ENCODE results near the gene BHLHE23.

The BHLHE23 gene

DNA sequence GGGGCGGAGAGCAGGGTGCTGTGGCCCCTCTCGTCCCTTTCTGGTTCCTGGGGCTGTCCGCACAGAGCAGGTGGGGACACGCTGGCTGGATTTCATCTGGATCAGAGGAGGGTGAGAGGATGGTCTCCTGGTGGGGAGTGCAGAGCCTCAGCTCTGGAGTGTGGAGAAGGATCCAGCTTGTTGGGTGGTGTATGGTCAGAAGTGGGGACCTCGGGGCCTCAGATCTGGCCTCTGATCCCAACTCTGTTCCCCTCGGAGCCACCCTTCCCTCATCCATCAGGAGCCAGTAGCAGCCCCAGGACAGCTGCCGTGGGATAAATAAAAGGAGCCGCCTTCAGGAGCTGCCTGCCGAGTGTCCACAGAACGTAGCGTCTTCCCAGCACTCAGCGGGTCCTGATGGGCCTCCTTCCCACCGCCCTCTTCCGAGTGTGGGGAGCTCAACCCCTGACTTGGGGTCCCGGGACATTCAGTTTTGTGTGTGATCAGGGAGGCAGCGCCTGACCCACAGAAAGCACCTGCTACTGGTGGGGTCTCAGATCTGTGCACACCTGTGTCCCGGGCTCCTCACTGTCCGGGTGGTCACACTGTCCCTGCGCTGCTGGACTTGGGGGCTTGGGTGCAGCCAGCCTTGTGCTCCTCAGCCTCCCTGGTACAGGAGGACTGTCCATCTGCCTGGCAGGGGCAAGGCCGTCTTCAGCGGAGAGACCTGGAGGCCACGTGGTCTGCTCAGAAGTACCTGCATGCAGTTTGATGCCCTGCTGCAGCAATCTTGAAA is 25.4 kb upstream of the BHLHE23 start:
- in situ Hi-C loops (cut with MboI; ENCODE audit: low pct_unique_long_range_greater_than_20kb, low sequenced_read_pairs, unreplicated experiment) = no loop called here
- DNase-seq (ENCODE audit: low spot score) = no peak
- TF ChIP-seq, protein P1, sequence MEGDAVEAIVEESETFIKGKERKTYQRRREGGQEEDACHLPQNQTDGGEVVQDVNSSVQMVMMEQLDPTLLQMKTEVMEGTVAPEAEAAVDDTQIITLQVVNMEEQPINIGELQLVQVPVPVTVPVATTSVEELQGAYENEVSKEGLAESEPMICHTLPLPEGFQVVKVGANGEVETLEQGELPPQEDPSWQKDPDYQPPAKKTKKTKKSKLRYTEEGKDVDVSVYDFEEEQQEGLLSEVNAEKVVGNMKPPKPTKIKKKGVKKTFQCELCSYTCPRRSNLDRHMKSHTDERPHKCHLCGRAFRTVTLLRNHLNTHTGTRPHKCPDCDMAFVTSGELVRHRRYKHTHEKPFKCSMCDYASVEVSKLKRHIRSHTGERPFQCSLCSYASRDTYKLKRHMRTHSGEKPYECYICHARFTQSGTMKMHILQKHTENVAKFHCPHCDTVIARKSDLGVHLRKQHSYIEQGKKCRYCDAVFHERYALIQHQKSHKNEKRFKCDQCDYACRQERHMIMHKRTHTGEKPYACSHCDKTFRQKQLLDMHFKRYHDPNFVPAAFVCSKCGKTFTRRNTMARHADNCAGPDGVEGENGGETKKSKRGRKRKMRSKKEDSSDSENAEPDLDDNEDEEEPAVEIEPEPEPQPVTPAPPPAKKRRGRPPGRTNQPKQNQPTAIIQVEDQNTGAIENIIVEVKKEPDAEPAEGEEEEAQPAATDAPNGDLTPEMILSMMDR (IDR thresholded peaks at IDR 0.05; ENCODE audit: extremely low read depth, insufficient read depth, missing control alignments) = no peak

DNA sequence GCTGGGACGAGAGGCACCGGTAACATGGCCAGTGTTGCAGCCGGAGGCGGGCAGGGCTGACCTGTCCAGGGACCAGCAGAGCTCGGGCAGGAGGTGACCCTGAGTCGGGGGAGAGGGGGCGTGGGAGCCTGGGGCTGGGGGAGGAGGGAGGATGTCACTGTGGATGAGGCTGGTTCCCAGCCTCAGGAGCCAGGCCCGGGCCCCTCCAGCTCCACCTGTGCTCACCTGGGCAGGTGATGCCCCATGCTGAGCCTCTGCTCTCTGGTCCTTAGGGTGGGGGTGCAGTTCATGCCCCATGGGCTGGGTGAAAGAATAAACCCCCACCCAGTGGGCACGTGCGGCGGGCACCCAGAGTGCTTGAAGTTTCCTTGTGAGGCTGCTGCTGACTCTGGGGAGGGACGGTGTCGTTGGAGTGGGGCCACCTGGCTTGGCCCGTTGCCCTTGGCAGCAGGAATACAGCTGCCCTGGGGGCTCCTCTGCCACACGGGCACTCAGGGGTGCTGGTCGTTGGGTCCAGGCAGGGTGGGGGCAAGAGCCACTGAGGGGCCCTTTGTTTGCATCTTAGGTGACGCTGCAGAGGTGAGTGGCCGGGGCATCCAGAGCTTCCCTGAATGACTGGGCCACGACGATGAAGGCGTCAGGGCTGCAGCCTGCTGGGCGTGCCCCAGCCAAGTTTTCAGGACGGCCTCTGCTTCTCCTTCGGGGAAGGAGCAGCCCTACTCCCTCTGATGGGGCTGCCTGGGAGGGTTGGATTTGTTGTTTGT is 24.7 kb upstream of the BHLHE23 start:
- TF ChIP-seq, protein P1 (IDR thresholded peaks at IDR 0.05; ENCODE audit: extremely low read depth, insufficient read depth, missing control alignments) = no peak
- in situ Hi-C loops (cut with MboI; ENCODE audit: low pct_unique_long_range_greater_than_20kb, low sequenced_read_pairs, unreplicated experiment) = no loop called here
- DNase-seq (ENCODE audit: low spot score) = no peak

DNA sequence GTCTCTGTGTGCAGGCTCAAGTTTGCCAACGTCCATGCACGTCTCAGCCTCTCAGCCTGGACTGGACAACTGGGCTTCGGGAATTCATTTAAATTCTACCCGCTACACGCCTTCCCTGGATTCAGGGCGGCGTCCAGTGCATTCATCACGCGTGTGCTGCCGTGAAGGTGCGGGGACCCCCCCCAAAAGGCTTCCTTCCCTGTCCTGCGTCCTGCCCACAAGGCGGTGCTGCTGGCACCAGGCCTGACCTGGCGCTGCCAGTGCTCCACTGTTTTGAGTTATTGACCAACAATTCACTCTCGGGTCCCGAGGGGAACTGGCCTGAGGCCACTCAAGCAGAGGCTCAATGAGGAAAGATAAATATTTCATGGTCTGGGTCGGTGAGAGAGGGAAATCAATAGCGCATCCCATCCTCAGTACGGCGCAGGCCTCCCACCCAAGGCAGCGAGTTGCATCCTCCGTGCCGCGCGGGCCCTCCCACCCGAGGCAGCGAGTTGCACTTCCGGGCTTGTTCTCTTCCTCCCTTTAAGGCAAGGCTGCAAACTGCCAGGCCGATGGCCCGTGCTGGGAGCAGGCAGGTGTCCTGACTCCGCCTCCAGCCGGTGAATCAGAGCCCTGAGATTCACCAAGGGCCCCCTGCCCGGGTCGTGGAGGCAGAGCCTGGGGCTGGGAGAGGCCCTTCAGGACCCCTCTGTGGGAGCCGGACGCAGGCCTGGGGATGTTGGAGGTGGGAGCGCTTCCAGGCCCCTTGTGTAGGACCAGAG is 22.8 kb upstream of the BHLHE23 start:
- TF ChIP-seq, protein P1 (IDR thresholded peaks at IDR 0.05; ENCODE audit: extremely low read depth, insufficient read depth, missing control alignments) = no peak
- in situ Hi-C loops (cut with MboI; ENCODE audit: low pct_unique_long_range_greater_than_20kb, low sequenced_read_pairs, unreplicated experiment) = no loop called here

DNA sequence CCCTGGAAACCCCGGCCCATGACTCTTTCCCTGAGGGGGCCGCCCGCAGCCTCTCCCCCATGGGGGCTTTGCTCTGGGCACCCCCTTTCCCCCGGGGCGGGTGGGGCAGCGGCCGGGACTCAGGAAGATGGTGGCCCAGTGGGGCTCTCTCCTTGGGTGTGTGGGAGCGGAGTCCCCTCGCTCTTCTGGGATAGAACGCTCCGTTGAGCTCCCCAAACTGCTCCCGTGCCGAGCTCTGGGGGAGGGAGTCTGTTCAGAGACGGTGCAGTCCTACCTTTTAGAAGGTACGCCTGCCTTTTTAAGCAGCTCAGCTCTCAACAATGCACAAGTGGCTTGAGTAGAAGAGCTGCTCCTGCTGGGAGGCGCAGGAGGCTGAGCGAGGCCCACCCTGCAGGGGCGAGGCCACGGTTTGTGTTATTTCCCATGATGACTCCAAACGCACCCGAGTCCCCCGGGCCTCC is 21.7 kb upstream of the BHLHE23 start:
- TF ChIP-seq, protein P1 (IDR thresholded peaks at IDR 0.05; ENCODE audit: extremely low read depth, insufficient read depth, missing control alignments) = no peak
- in situ Hi-C loops (cut with MboI; ENCODE audit: low pct_unique_long_range_greater_than_20kb, low sequenced_read_pairs, unreplicated experiment) = no loop called here
- no peak for DNase-seq (ENCODE audit: low spot score)

More for the DNA sequence above, 22.8 kb upstream of the BHLHE23 start:
- DNase-seq (ENCODE audit: low spot score) = no peak

DNA sequence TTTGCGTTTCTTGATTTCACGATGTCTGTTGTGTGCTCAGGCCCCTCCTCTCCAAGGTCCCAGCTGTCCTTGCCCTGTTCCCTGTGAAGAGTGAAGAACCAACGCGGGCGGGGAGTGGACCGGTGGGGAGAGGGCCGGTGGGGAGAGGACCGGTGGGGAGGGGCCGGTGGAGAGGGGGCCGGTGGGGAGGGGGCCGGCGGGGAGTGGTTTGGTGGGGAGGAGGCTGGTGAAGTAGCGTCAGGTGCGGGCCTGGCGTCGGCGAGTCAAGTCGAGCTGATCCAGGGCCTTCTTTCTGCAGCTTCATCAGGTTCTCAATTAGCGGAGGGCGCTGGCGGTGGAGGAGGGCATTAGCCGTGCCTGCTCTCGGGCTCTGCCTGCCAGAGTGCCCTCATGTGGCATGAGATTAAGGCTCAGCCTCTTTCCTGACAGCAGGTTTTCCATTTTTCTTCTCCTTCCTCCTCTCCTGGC is 21.2 kb upstream of the BHLHE23 start:
- DNase-seq (ENCODE audit: low spot score) = peak; percentile 76
- TF ChIP-seq, protein P1 (IDR thresholded peaks at IDR 0.05; ENCODE audit: extremely low read depth, insufficient read depth, missing control alignments) = peak; percentile 14
- in situ Hi-C loops (cut with MboI; ENCODE audit: low pct_unique_long_range_greater_than_20kb, low sequenced_read_pairs, unreplicated experiment) = no loop called here
